Panc1 (cell line): ENCODE measurements around the gene P2RX3.
"Not testable (repeated sequence)": the region's sequence is repeated elsewhere in the genome, so short reads cannot be mapped to it uniquely, and the experiment has no call there.

Source experiments
- CTCF ChIP-seq: fragments of 450-650 bp; IDR thresholded peaks from 2 replicates; pipeline ENCODE4 v1.5.1; 2017; ENCODE audit warnings: mild to moderate bottlenecking
- POLR2AphosphoS5 ChIP-seq: IDR thresholded peaks from 2 replicates; pipeline ENCODE4 v1.6.1; 2012; ENCODE audit warnings: mild to moderate bottlenecking, low read depth, low read length, moderate library complexity
- REST ChIP-seq, 2 experiments: IDR thresholded peaks; 2 replicates each; pipeline ENCODE4 v1.6.1; 2011 to 2012; ENCODE audit warnings: low read depth in 2 of 2, control low read depth in 1 of 2, low read length in 1 of 2, mild to moderate bottlenecking in 1 of 2, moderate library complexity in 1 of 2; ENCODE audit not compliant: insufficient read depth in 1 of 2
- SIN3A ChIP-seq: IDR thresholded peaks from 2 replicates; pipeline ENCODE4 v1.6.1; 2012; ENCODE audit warnings: low read depth, mild to moderate bottlenecking, low read length, moderate library complexity, borderline replicate concordance; ENCODE audit not compliant: insufficient read depth
- TCF7L2 ChIP-seq: IDR thresholded peaks from 2 replicates; pipeline ENCODE4 v1.6.1; 2011; ENCODE audit warnings: mild to moderate bottlenecking, low read depth, low read length, inconsistent platforms

- TF ChIP-seq CTCF; TCF7L2; SIN3A; REST (IDR thresholded peaks at IDR 0.05; ENCODE audit: insufficient read depth in 1 of 2, low read depth in 2 of 2, low read length in 1 of 2); POLR2AphosphoS5: not testable (repeated sequence)
These were observed 41.9 kb upstream of the P2RX3 start for GRCh38 chr11:57296205-57296604.
